GM19240 (cell line): ENCODE results near the gene OBSL1.

Experiments used
- DNase-seq: peaks from one replicate; pipeline ENCODE4 v3.0.0; 2011; ENCODE audit warnings: low spot score; ENCODE audit not compliant: insufficient read length

Gene OBSL1

GRCh38 chr2:219571311-219572236 lies at the start of gene OBSL1:
TSS of gene OBSL1 (minus strand) at chr2:219571539. CDS start at chr2:219571232, 307 bp downstream.
- DNase-seq = no peak

GRCh38 chr2:219620546-219620945 lies 49.2 kb upstream of the OBSL1 start:
- no peak for DNase-seq

GRCh38 chr2:219619235-219619634 lies 47.9 kb upstream of the OBSL1 start:
- no peak for DNase-seq

GRCh38 chr2:219618733-219619122 lies 47.4 kb upstream of the OBSL1 start:
- no peak for DNase-seq

GRCh38 chr2:219616550-219616949 lies 45.2 kb upstream of the OBSL1 start:
- DNase-seq = no peak

GRCh38 chr2:219615894-219616293 lies 44.6 kb upstream of the OBSL1 start:
- no peak for DNase-seq

- DNase-seq = no peak
Measured at GRCh38 chr2:219615036-219615435, 43.7 kb upstream of the OBSL1 start.

- no peak for DNase-seq
Measured at GRCh38 chr2:219614076-219614860, 42.9 kb upstream of the OBSL1 start.

- no peak for DNase-seq
Measured at GRCh38 chr2:219613461-219614070, 42.2 kb upstream of the OBSL1 start.

- DNase-seq = no peak
Measured at GRCh38 chr2:219612577-219613286, 41.4 kb upstream of the OBSL1 start.

- DNase-seq = no peak
Measured at GRCh38 chr2:219611866-219612576, 40.7 kb upstream of the OBSL1 start.

- no peak for DNase-seq
Measured at GRCh38 chr2:219611306-219611705, 40.0 kb upstream of the OBSL1 start.

GRCh38 chr2:219609149-219609750 lies 37.9 kb upstream of the OBSL1 start:
- no peak for DNase-seq

GRCh38 chr2:219608399-219608964 lies 37.1 kb upstream of the OBSL1 start:
- DNase-seq = no peak

GRCh38 chr2:219607931-219608330 lies 36.6 kb upstream of the OBSL1 start:
- DNase-seq = no peak

GRCh38 chr2:219605607-219605954 lies 34.2 kb upstream of the OBSL1 start:
- DNase-seq = no peak

- DNase-seq = no peak
Measured at GRCh38 chr2:219603771-219604170, 32.4 kb upstream of the OBSL1 start.

GRCh38 chr2:219598308-219599078 lies 27.2 kb upstream of the OBSL1 start:
- no peak for DNase-seq
